HCT116 (cell line): ENCODE results near the gene UNC5C. TPM values are rescaled to one million over a fixed set of nuclear protein-coding genes. Genes with fewer than 3 reads are reported as not detected.

ENCODE experiments used
- ATAC-seq: fragments of 200-7000 bp; cut with Tn5 transposase; 2 replicates; pipeline ENCODE4 v1.9.1; 2020; ENCODE audit warnings: mild to moderate bottlenecking, moderate library complexity
- BruUV-seq: library from RNA; stranded (reverse); fragments of 400-500 nt; replicated peaks from 2 replicates; lab custom pipeline; 2021; lab: Mats Ljungman, UMichigan
- CTCF ChIA-PET: fragments of 300-600 bp; sonication (Branson Sonifier 250); formaldehyde crosslinking; loops from one replicate; lab custom pipeline; 2021; ENCODE audit warnings: antibody characterized with exemption; lab: Charles Lee
- POLR2A ChIA-PET: fragments of 300-600, 350-600 bp; sonication (Branson Sonifier 250); formaldehyde crosslinking; loops from one replicate; lab custom pipeline; 2021; ENCODE audit warnings: antibody characterized with exemption; lab: Charles Lee
- RAD21 ChIA-PET, 2 experiments: fragments of 300-600 bp; sonication (Branson Sonifier 250); formaldehyde crosslinking; loops; one replicate each; lab custom pipeline; 2023; ENCODE audit warnings: low total read pairs in 2 of 2; ENCODE audit not compliant: uncharacterized antibody in 2 of 2, unreplicated experiment in 2 of 2, low non-redundant PET in 1 of 2; lab: Charles Lee
- DNase-seq: peaks from one replicate; pipeline ENCODE4 v3.0.0-alpha.2; 2010; ENCODE audit warnings: low read depth, low spot score
- H2AFZ ChIP-seq: fragments of 200-600 bp; shearing (Covaris generic), sonication (generic); 2 replicates; pipeline ENCODE4 v1.6.1; 2017; ENCODE audit warnings: low read depth, mixed run types, mixed read lengths, antibody characterized with exemption, low read length; ENCODE audit not compliant: poor library complexity, severe bottlenecking
- H3K27ac ChIP-seq: 2 replicates; pipeline ENCODE4 v1.5.1; 2012; ENCODE audit warnings: low read depth, low read length
- H3K27me3 ChIP-seq: fragments of 200-600 bp; sonication (generic); 2 replicates; pipeline ENCODE4 v1.6.1; 2016; ENCODE audit warnings: mixed run types, low read length, mixed read lengths; ENCODE audit not compliant: insufficient read depth
- H3K36me3 ChIP-seq, 2 experiments: fragments of 200-500 bp in 1 of 2; fragments of 200-600 bp in 1 of 2; sonication (Bioruptor generic) in 1 of 2; sonication (generic) in 1 of 2; 2 replicates each; pipeline versions ENCODE4 v1.5.1 to v1.6.1; 2014 to 2016; ENCODE audit warnings: low read length in 2 of 2, inconsistent platforms in 1 of 2, mixed read lengths in 1 of 2, mixed run types in 1 of 2; ENCODE audit not compliant: insufficient read depth in 2 of 2, control insufficient read depth in 1 of 2
- H3K4me1 ChIP-seq, 2 experiments: fragments of 200-600 bp in 1 of 2; sonication (generic) in 1 of 2; 2 replicates each; pipeline versions ENCODE4 v1.5.1 to v1.6.1; 2012 to 2017; ENCODE audit warnings: low read length in 2 of 2, inconsistent platforms in 1 of 2, mild to moderate bottlenecking in 1 of 2, mixed read lengths in 1 of 2, mixed run types in 1 of 2, moderate library complexity in 1 of 2; ENCODE audit not compliant: insufficient read depth in 2 of 2, control insufficient read depth in 1 of 2
- H3K4me2 ChIP-seq: fragments of 200-600 bp; sonication (generic); 2 replicates; pipeline ENCODE4 v1.6.1; 2017; ENCODE audit warnings: mixed run types, low read length, mixed read lengths
- H3K4me3 ChIP-seq, 2 experiments: fragments of 200-600 bp in 1 of 2; sonication (generic) in 1 of 2; replicated peaks in 1 of 2; 2 replicates each; pipeline ENCODE4 v1.5.1; 2011 to 2016; ENCODE audit warnings: low read length in 2 of 2, control low read depth in 1 of 2, low read depth in 1 of 2, mild to moderate bottlenecking in 1 of 2, mixed read lengths in 1 of 2, mixed run types in 1 of 2
- H3K79me2 ChIP-seq: fragments of 200-600 bp; sonication (generic); 2 replicates; pipeline ENCODE4 v1.6.1; 2017; ENCODE audit warnings: mild to moderate bottlenecking, mixed run types, low read length, moderate library complexity, mixed read lengths; ENCODE audit not compliant: insufficient read depth
- H3K9ac ChIP-seq: fragments of 200-600 bp; sonication (generic); 2 replicates; pipeline ENCODE4 v1.6.1; 2016; ENCODE audit warnings: low read length, mixed read lengths
- H3K9me2 ChIP-seq: fragments of 200-600 bp; sonication (generic), shearing (Covaris generic); 2 replicates; pipeline ENCODE4 v1.6.1; 2017; ENCODE audit warnings: mixed run types, mild to moderate bottlenecking, moderate library complexity; ENCODE audit not compliant: insufficient read depth
- H3K9me3 ChIP-seq, 2 experiments: fragments of 200-500 bp in 1 of 2; fragments of 200-600 bp in 1 of 2; sonication (Bioruptor generic) in 1 of 2; sonication (generic) in 1 of 2; 2 replicates each; pipeline ENCODE4 v1.6.1; 2014 to 2017; ENCODE audit warnings: low read length in 2 of 2, mixed read lengths in 2 of 2, inconsistent platforms in 1 of 2, low read depth in 1 of 2, mild to moderate bottlenecking in 1 of 2, mixed run types in 1 of 2, moderate library complexity in 1 of 2; ENCODE audit not compliant: control insufficient read depth in 1 of 2, insufficient read depth in 1 of 2
- H4K20me1 ChIP-seq: fragments of 200-600 bp; sonication (generic), shearing (Covaris generic); 2 replicates; pipeline ENCODE4 v1.6.1; 2017; ENCODE audit warnings: mixed run types, mild to moderate bottlenecking, moderate library complexity; ENCODE audit not compliant: insufficient read depth
- CBX3 ChIP-seq: IDR thresholded peaks from 2 replicates; pipeline ENCODE4 v1.6.1; 2012; ENCODE audit warnings: low read depth
- CEBPB ChIP-seq: IDR thresholded peaks from 2 replicates; pipeline ENCODE4 v1.6.1; 2012; ENCODE audit warnings: low read depth
- EGR1 ChIP-seq: IDR thresholded peaks from 2 replicates; pipeline ENCODE4 v1.6.1; 2012; ENCODE audit warnings: low read depth
- ELF1 ChIP-seq: IDR thresholded peaks from 2 replicates; pipeline ENCODE4 v1.6.1; 2012; ENCODE audit warnings: low read depth, borderline replicate concordance
- EZH2 ChIP-seq: fragments of 200-600 bp; sonication (generic); IDR thresholded peaks from 2 replicates; pipeline ENCODE4 v1.6.1; 2017; ENCODE audit warnings: antibody characterized with exemption, mixed run types
- FOSL1 ChIP-seq: IDR thresholded peaks from 2 replicates; pipeline ENCODE4 v1.6.1; 2012; ENCODE audit warnings: low read depth
- POLR2A ChIP-seq: IDR thresholded peaks from 2 replicates; pipeline ENCODE4 v1.7.0; 2011; ENCODE audit warnings: borderline replicate concordance; ENCODE audit not compliant: insufficient read depth, insufficient read length; ENCODE audit errors: extremely low read depth
- POLR2AphosphoS5 ChIP-seq: IDR thresholded peaks from 2 replicates; pipeline ENCODE4 v1.6.1; 2011; ENCODE audit warnings: mild to moderate bottlenecking, low read depth, low read length, moderate library complexity
- SP1 ChIP-seq: IDR thresholded peaks from 2 replicates; pipeline ENCODE4 v1.6.1; 2012; ENCODE audit warnings: low read depth
- YY1 ChIP-seq: IDR thresholded peaks from 2 replicates; pipeline ENCODE4 v1.6.1; 2011; ENCODE audit warnings: low read length, low read depth, moderate library complexity, mild to moderate bottlenecking; ENCODE audit not compliant: insufficient replicate concordance; ENCODE audit errors: extremely low read depth
- intact Hi-C: fragments of 100-400 bp; cut with micrococcal nuclease; formaldehyde crosslinking; loops from 2 replicates; pipeline ENCODE4 v1.10.0; 2022
- total RNA-seq: library from RNA; stranded (reverse); gene quantifications from one replicate; pipeline ENCODE4 v1.2.1, GENCODE V29; 2021; ENCODE audit not compliant: unreplicated experiment
- TF ChIP-seq, protein P1 (sequence below): IDR thresholded peaks from 2 replicates; pipeline ENCODE4 v1.6.1; 2012
- TF ChIP-seq, protein P2 (sequence below): IDR thresholded peaks from 2 replicates; pipeline ENCODE4 v1.6.1; 2011; ENCODE audit warnings: mild to moderate bottlenecking, low read length, moderate library complexity; ENCODE audit not compliant: insufficient replicate concordance; ENCODE audit errors: extremely low read depth
- TF ChIP-seq, protein P3 (sequence below): IDR thresholded peaks from 2 replicates; pipeline ENCODE4 v1.6.1; 2012; ENCODE audit warnings: low read depth
- TF ChIP-seq, protein P4 (sequence below): IDR thresholded peaks from 2 replicates; pipeline ENCODE4 v1.6.1; 2012

UNC5C gene
- total RNA-seq, 1 experiment from 2014 or later: not detected

DNA sequence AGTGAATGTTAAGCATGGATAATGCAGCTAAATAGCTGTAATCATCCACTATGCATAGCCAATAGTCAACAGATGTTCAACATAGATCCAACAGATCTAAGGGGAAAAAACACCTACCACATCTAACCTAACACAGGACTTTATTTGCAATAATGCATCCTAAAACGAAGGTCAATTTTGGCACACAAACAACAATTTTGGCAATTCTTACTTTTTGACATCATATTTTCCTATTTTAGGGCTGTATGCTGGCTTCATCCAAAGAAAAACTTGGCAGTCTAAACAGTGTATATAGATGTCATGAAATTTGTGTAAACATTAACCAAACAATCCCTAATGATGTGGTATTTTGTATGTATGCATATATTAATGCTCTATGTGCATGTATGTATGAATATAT is 33.2 kb downstream of the UNC5C start:
- BruUV-seq: no TSS peak
- H3K4me1 ChIP-seq: peaks cover 6 to 15% of the 10 kb centered on the region in 2 experiments
- H4K20me1 ChIP-seq: no peaks in the 10 kb centered on the region
- H3K79me2 ChIP-seq: no peaks in the 10 kb centered on the region
- POLR2A ChIA-PET: no interaction called here
- H3K27me3 ChIP-seq: no peaks in the 10 kb centered on the region
- RAD21 ChIA-PET: no interaction called here
- intact Hi-C loops: loop anchor here (10.0 kb wide), 1 partner anchor 351 kb away; no protein-coding TSS in a partner anchor
- TF ChIP-seq, protein P1, sequence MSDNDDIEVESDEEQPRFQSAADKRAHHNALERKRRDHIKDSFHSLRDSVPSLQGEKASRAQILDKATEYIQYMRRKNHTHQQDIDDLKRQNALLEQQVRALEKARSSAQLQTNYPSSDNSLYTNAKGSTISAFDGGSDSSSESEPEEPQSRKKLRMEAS: no peak
- TF ChIP-seq, protein P2, sequence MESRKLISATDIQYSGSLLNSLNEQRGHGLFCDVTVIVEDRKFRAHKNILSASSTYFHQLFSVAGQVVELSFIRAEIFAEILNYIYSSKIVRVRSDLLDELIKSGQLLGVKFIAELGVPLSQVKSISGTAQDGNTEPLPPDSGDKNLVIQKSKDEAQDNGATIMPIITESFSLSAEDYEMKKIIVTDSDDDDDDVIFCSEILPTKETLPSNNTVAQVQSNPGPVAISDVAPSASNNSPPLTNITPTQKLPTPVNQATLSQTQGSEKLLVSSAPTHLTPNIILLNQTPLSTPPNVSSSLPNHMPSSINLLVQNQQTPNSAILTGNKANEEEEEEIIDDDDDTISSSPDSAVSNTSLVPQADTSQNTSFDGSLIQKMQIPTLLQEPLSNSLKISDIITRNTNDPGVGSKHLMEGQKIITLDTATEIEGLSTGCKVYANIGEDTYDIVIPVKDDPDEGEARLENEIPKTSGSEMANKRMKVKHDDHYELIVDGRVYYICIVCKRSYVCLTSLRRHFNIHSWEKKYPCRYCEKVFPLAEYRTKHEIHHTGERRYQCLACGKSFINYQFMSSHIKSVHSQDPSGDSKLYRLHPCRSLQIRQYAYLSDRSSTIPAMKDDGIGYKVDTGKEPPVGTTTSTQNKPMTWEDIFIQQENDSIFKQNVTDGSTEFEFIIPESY: no peak
- TF ChIP-seq POLR2AphosphoS5 (no peak), EZH2 (no peak), EGR1 (no peak), CEBPB (no peak), ELF1 (no peak), SP1 (no peak), POLR2A (no peak), CBX3 (no peak), YY1 (no peak), FOSL1 (no peak)
- TF ChIP-seq, protein P3, sequence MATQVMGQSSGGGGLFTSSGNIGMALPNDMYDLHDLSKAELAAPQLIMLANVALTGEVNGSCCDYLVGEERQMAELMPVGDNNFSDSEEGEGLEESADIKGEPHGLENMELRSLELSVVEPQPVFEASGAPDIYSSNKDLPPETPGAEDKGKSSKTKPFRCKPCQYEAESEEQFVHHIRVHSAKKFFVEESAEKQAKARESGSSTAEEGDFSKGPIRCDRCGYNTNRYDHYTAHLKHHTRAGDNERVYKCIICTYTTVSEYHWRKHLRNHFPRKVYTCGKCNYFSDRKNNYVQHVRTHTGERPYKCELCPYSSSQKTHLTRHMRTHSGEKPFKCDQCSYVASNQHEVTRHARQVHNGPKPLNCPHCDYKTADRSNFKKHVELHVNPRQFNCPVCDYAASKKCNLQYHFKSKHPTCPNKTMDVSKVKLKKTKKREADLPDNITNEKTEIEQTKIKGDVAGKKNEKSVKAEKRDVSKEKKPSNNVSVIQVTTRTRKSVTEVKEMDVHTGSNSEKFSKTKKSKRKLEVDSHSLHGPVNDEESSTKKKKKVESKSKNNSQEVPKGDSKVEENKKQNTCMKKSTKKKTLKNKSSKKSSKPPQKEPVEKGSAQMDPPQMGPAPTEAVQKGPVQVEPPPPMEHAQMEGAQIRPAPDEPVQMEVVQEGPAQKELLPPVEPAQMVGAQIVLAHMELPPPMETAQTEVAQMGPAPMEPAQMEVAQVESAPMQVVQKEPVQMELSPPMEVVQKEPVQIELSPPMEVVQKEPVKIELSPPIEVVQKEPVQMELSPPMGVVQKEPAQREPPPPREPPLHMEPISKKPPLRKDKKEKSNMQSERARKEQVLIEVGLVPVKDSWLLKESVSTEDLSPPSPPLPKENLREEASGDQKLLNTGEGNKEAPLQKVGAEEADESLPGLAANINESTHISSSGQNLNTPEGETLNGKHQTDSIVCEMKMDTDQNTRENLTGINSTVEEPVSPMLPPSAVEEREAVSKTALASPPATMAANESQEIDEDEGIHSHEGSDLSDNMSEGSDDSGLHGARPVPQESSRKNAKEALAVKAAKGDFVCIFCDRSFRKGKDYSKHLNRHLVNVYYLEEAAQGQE: no peak
- TF ChIP-seq, protein P4, sequence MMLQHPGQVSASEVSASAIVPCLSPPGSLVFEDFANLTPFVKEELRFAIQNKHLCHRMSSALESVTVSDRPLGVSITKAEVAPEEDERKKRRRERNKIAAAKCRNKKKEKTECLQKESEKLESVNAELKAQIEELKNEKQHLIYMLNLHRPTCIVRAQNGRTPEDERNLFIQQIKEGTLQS: no peak
- no peaks in the 10 kb centered on the region; a peak in 1 of 4 replicates for H3K9me3 ChIP-seq
- no peaks in the 10 kb centered on the region for H3K36me3 ChIP-seq
- no peak overlapping the region for H3K4me2 ChIP-seq
- DNase-seq (no peak), ATAC-seq (no peak)
- CTCF ChIA-PET: no interaction called here
- no peak overlapping the region for H3K27ac ChIP-seq
- no peak overlapping the region for H3K9ac ChIP-seq
- H3K9me2 ChIP-seq: no peaks in the 10 kb centered on the region
- no peak overlapping the region for H3K4me3 ChIP-seq
- no peak overlapping the region for H2AFZ ChIP-seq
